OCI-LY1 (cell line): ENCODE measurements around the gene CTIF.

ENCODE experiments used
- H2AFZ ChIP-seq: fragments of 200-600 bp; sonication (generic), shearing (Covaris generic); 2 replicates; pipeline ENCODE4 v1.6.0; 2014; ENCODE audit warnings: antibody characterized with exemption, mild to moderate bottlenecking, low read length
- H3F3A ChIP-seq: fragments of 200-600 bp; sonication (generic), shearing (Covaris generic); 2 replicates; pipeline ENCODE4 v1.6.0; 2014; ENCODE audit warnings: mild to moderate bottlenecking, antibody characterized with exemption, low read length, moderate library complexity; ENCODE audit not compliant: insufficient read depth
- H3K27ac ChIP-seq: fragments of 200-600 bp; sonication (generic); 2 replicates; pipeline ENCODE4 v1.5.1; 2014; ENCODE audit warnings: low read length, mixed run types, mild to moderate bottlenecking, low read depth; ENCODE audit not compliant: poor library complexity, severe bottlenecking
- H3K27me3 ChIP-seq: fragments of 200-600 bp; sonication (generic); 2 replicates; pipeline ENCODE4 v1.6.0; 2014; ENCODE audit warnings: antibody characterized with exemption, mild to moderate bottlenecking, low read length, moderate library complexity; ENCODE audit not compliant: insufficient read depth
- H3K36me3 ChIP-seq: fragments of 200-600 bp; sonication (generic); 2 replicates; pipeline ENCODE4 v1.6.1; 2014; ENCODE audit warnings: mild to moderate bottlenecking, antibody characterized with exemption, low read length, moderate library complexity, mixed read lengths; ENCODE audit not compliant: insufficient read depth
- H3K4me1 ChIP-seq: fragments of 200-600 bp; sonication (generic); 2 replicates; pipeline ENCODE4 v1.5.1; 2014; ENCODE audit warnings: mild to moderate bottlenecking, low read length, moderate library complexity; ENCODE audit not compliant: insufficient read depth, severe bottlenecking
- H3K4me2 ChIP-seq: fragments of 200-600 bp; sonication (generic), shearing (Covaris generic); 2 replicates; pipeline ENCODE4 v1.6.1; 2014; ENCODE audit warnings: low read length
- H3K4me3 ChIP-seq: fragments of 200-600 bp; sonication (generic); 2 replicates; pipeline ENCODE4 v1.5.1; 2014; ENCODE audit warnings: low read length, low read depth, mild to moderate bottlenecking, mixed read lengths; ENCODE audit not compliant: poor library complexity, severe bottlenecking
- H3K79me2 ChIP-seq: fragments of 200-600 bp; shearing (Covaris generic); 2 replicates; pipeline ENCODE4 v1.6.1; 2016; ENCODE audit warnings: mixed run types, low read length, mixed read lengths; ENCODE audit not compliant: insufficient read depth
- H3K9ac ChIP-seq: fragments of 200-600 bp; sonication (generic), shearing (Covaris generic); 2 replicates; pipeline ENCODE4 v1.6.1; 2014; ENCODE audit warnings: mild to moderate bottlenecking, low read length, mixed read lengths
- H3K9me2 ChIP-seq: fragments of 200-600 bp; sonication (generic), shearing (Covaris generic); 2 replicates; pipeline ENCODE4 v1.6.1; 2014; ENCODE audit warnings: low read depth, mild to moderate bottlenecking, low read length, mixed read lengths
- H3K9me3 ChIP-seq: fragments of 200-600 bp; shearing (Covaris generic); 2 replicates; pipeline ENCODE4 v1.6.1; 2014; ENCODE audit warnings: low read length, mixed read lengths
- H4K20me1 ChIP-seq: fragments of 200-600 bp; sonication (generic), shearing (Covaris generic); 2 replicates; pipeline ENCODE4 v1.6.0; 2016; ENCODE audit warnings: mild to moderate bottlenecking, low read length; ENCODE audit not compliant: insufficient read depth
- EZH2 ChIP-seq: fragments of 200-600 bp; sonication (generic), shearing (Covaris generic); IDR thresholded peaks from 2 replicates; pipeline ENCODE4 v1.8.0; 2017; ENCODE audit warnings: borderline replicate concordance, mixed run types, mild to moderate bottlenecking, antibody characterized with exemption, low read length, moderate library complexity, mixed read lengths
- TF ChIP-seq, protein P1 (sequence below): fragments of 200-600 bp; sonication (generic), shearing (Covaris generic); IDR thresholded peaks from 2 replicates; pipeline ENCODE4 v1.5.1; 2017; ENCODE audit warnings: mild to moderate bottlenecking, antibody characterized with exemption, low read length, moderate library complexity, mixed read lengths

Gene CTIF

DNA sequence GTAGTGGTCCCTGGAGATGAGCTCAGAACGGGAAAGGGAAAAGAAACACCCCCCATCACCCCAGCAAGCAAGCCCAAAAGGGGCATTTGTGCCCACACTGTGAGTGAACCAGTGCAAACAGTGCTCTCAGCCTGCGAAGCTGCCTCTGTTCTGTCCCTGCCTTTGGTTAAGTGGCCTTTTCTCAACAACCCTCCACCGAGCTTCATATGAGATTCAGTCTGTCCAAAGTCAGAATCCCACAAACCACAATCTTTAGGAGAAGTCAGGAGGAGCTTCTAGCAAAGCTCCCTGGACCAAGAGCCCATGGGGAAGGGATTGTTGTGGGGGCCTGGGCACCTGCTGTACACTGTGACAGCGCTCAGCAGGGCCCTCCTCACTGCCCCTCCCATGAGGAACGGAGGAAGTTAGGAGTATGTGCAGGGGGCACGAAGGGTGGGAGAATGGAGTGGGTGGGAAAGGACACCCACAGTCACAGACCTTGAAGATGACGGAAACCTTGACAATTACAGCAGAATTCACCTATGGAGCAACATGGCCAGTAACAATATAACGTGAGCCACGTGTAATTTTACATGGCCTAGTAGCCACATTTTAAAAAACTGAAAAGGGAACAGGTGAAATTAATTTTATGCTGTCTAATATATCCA, 292.4 kb downstream of the CTIF start:
- TF ChIP-seq, protein P1, sequence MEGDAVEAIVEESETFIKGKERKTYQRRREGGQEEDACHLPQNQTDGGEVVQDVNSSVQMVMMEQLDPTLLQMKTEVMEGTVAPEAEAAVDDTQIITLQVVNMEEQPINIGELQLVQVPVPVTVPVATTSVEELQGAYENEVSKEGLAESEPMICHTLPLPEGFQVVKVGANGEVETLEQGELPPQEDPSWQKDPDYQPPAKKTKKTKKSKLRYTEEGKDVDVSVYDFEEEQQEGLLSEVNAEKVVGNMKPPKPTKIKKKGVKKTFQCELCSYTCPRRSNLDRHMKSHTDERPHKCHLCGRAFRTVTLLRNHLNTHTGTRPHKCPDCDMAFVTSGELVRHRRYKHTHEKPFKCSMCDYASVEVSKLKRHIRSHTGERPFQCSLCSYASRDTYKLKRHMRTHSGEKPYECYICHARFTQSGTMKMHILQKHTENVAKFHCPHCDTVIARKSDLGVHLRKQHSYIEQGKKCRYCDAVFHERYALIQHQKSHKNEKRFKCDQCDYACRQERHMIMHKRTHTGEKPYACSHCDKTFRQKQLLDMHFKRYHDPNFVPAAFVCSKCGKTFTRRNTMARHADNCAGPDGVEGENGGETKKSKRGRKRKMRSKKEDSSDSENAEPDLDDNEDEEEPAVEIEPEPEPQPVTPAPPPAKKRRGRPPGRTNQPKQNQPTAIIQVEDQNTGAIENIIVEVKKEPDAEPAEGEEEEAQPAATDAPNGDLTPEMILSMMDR, result no peak
- TF ChIP-seq EZH2, result no peak
- Histone ChIP-seq H3K27ac (no peak overlapping the region), H3K79me2 (no peaks in the 10 kb centered on the region), H3K9me3 (no peaks in the 10 kb centered on the region), H3K9me2 (no peaks in the 10 kb centered on the region), H3K4me2 (no peak overlapping the region), H4K20me1 (no peaks in the 10 kb centered on the region), H3K9ac (no peak overlapping the region), H3K27me3 (no peaks in the 10 kb centered on the region), H2AFZ (no peak overlapping the region), H3K4me3 (no peak overlapping the region), H3K36me3 (no peaks in the 10 kb centered on the region), H3K4me1 (peaks cover 27% of the 10 kb centered on the region), H3F3A (no peaks in the 10 kb centered on the region)

DNA sequence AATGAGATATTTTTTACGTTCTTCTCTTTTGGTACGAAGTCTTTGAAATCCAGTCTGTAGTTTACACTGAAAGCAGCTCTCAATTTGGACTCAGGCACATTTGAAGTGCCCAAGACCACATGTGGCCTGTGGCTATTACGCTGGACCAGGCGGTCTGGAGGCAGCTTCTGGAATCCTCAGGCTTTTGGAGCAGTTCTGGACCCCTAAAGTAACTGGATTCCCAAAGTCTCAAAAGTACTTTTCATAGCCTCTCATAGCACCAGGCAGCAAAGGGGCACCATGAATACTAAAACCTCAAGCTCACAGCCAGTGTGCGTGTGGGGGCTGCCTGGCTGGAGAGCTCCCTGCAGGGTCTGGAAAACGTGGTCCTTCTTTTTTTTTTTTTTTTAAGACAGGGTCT, 293.0 kb downstream of the CTIF start:
- Histone ChIP-seq H3K36me3 (no peaks in the 10 kb centered on the region), H3K4me3 (no peak overlapping the region), H2AFZ (no peak overlapping the region), H3K9me3 (no peaks in the 10 kb centered on the region), H3K79me2 (no peaks in the 10 kb centered on the region), H3K9me2 (no peaks in the 10 kb centered on the region), H4K20me1 (no peaks in the 10 kb centered on the region), H3K4me1 (peaks cover 27% of the 10 kb centered on the region), H3F3A (no peaks in the 10 kb centered on the region), H3K27ac (no peak overlapping the region), H3K9ac (no peak overlapping the region), H3K4me2 (no peak overlapping the region), H3K27me3 (no peaks in the 10 kb centered on the region)
- no peak for TF ChIP-seq EZH2
- TF ChIP-seq, protein P1, result no peak

DNA sequence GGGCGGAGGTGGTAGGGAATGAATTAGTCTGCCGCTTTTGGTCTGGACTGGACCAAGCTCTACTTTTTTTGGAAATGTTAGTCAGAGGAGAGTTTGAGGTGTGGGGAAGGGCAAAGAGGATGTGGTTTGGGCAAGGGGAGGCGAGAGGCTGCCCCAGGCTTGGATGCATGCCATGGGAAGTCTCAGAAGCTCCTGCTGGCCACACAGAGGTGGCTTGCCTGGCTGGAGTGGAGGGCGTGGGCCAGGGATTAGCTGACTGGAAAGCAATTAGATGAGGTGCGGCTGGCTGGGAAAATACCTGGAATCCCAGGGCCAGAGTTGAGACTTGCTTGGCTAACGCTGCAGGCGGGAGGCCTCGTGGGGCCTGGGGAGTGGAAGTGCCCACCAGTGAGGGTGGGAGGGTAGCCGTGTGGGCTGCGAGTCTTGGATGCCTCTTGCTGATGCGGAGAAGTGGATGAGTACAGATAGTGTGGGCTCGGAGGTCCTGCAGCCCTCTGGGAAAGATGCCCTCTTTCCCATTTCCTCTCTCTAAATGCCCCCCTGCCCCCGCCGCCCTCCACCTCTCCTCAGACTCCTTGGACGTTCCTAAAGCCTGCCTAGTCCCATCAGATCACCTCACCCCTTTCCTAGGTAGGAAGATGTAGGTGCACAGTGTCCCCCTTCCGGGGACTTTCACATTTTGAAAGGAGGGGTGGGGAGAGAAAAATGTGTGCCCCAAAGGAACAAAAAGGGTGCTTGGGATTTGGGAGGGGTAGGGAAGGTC, 294.3 kb downstream of the CTIF start:
- Histone ChIP-seq H3K9me2 (no peaks in the 10 kb centered on the region), H3K9me3 (no peaks in the 10 kb centered on the region), H3K36me3 (no peaks in the 10 kb centered on the region), H3K4me2 (peak overlapping the region; percentile 36; the same call in 1 of the 2 replicates), H3K27ac (no peak overlapping the region), H3K9ac (peak overlapping the region; percentile 29; the same call in 1 of the 2 replicates), H3K4me1 (peaks cover 27% of the 10 kb centered on the region), H3K4me3 (peak overlapping the region; percentile 8), H2AFZ (no peak overlapping the region), H3K79me2 (no peaks in the 10 kb centered on the region), H4K20me1 (no peaks in the 10 kb centered on the region), H3K27me3 (no peaks in the 10 kb centered on the region), H3F3A (no peaks in the 10 kb centered on the region)
- TF ChIP-seq EZH2, result no peak
- TF ChIP-seq, protein P1, result no peak
